Left hindlimb (tissue), 1 donor: ENCODE results near the gene UBE2I.

Experiments
- DNase-seq: peaks from one replicate; pipeline ENCODE4 v3.0.0-alpha.2; 2018

The UBE2I gene

GRCh38 chr16:1364510-1364909, 55.1 kb downstream of the UBE2I start:
- DNase-seq: no peak

- no peak for DNase-seq
Observed at GRCh38 chr16:1366060-1366711, 56.8 kb downstream of the UBE2I start.

GRCh38 chr16:1366712-1367299, 57.4 kb downstream of the UBE2I start:
- DNase-seq: no peak

DNA sequence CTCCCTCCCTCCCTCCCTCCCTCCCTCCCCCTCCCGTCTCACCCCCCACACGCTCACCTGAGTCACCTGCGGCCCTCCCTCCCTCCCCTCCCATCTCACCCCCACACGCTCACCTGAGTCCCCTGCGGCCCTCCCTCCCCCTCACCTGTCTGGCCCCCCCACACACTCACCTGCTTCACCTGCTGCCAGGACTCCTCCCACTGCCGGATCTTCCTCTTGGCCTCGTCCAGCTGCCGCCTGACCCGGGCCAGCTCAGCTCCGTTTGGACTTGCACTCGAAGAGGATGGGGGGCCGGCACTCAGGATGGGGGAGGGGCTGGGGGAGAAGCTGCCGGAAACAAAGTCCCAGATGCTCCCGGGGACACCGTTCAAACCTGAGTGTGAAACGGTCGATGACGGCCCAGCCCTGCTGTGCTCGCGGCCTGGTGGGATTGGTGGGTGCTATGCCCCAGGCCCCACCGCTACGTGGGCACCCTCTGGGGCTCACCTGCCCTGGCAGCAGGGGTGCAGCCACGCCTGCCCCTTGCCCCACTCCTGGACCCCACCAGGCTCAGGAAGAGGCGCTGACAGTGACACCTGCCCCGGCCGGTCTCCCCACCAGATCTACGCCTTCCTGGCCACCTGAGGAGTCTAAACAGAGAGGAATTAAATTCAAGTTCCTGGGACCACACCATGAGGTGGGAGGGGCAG, 58.2 kb downstream of the UBE2I start:
- no peak for DNase-seq

- DNase-seq: no peak
Observed at GRCh38 chr16:1371054-1371978, 61.9 kb downstream of the UBE2I start.

GRCh38 chr16:1372292-1372950, 63.0 kb downstream of the UBE2I start:
- DNase-seq: no peak

DNA sequence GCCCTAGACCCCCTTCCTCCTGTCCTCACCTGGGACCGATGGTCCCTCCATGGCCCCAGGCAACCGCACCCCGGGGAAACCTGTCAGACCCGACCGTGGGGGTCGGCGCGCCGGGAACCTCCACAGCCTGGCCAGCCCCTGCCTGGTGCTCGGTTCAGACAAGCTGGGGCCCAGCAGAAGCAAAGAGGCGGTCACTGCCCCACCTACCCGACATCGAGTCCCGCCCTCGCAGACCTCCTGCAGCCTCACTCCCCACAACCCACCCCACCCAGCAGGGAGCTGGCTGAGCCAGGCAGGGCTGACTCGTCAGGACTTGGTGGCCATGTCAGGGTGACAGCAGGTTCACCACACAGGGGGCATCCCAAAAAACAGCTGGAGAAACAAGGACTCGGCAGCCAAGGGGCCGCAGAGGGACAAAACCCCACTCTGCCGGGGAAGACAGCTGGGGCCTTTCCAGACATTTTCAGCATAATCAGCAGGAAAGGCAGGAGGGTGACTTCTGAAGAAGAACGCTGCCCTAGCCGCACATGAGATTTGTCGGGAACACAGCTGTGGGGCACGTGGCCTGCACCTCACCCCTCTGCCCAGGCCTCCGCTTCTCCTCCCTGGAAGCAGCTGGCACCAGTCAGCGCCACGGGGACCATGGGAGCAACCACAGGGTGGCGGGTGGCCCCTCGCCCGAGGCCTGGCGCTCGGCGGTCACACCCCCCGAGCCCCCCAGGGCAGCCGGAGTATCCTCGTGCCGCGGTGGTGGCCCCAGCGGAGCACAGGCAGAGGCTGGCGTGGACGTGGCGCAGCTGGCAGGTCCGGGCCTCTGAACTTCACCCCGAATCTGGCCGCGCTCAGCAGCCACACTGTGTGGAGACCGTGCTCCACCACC, 65.2 kb downstream of the UBE2I start:
- no peak for DNase-seq

DNA sequence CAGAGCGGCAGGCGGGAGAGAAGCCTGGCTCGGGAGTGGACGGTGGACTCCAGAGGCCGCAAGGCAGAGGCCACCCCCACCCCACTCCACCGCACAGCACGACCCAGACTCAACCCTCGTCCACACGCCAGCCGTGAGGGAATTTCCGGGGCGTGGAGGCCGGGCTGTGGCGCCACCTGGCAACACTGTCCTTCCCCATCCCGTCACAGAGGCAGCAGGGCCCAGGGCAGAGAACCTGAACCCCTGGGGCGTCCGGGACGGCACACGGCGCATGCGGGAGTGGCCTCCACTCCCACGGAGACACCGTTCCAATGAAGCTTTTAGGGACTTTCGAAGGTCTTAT, 65.8 kb downstream of the UBE2I start:
- DNase-seq: no peak

DNA sequence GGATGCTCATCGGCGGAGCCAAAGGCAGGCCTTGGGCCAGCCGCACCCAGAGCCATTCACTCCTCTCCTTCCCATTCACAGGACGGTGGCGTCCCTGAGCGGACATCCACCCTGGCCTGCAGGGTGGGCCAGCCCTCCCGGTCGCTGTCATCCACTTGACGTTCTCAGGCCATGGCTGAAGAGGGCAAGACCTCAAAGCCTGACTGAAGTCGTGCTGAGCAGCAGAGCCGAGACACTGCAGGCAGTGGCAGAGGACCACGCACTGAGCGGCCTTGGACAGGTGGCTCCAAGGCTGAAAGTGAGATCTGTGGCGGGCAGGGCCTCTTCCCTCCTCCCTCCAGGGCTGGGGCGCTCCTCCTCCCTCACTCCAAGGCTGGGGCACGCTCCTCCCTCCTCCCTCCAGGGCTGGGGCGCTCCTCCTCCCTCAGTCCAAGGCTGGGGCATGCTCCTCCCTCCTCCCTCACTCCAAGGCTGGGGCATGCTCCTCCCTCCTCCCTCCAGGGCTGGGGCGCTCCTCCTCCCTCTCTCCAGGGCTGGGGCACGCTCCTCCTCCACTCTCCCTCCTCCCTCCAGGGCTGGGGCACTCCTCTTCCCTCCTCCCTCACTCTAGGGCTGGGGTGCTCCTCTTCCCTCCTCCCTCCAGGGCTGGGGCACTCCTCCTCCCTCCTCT, 66.4 kb downstream of the UBE2I start:
- DNase-seq: no peak
